SK-N-SH (cell line): ENCODE data around the gene TRAF2. TPM values are rescaled to one million over a fixed set of nuclear protein-coding genes. Genes with fewer than 3 reads are reported as not detected.
"Not testable (repeated sequence)": the region's sequence is repeated elsewhere in the genome, so short reads cannot be mapped to it uniquely, and the experiment has no call there.

Source experiments
- CTCF ChIA-PET: fragments of 300-600, 350-600 bp; formaldehyde crosslinking; extraction: SDS; loops from one replicate; lab custom pipeline; 2021; lab: Yijun Ruan, JAX
- POLR2A ChIA-PET: fragments of 350-600 bp; sonication (Branson Sonifier 250); formaldehyde crosslinking; extraction: SDS; loops from one replicate; lab custom pipeline; 2020; ENCODE audit warnings: antibody characterized with exemption, inconsistent platforms; lab: Yijun Ruan, JAX
- DNase-seq: peaks from one replicate; pipeline ENCODE4 v3.0.0; 2012
- H2AFZ ChIP-seq: fragments of 200-600 bp; sonication (generic); 2 replicates; pipeline ENCODE4 v1.8.1; 2016; ENCODE audit warnings: antibody characterized with exemption, mild to moderate bottlenecking, low read depth
- H3F3A ChIP-seq: fragments of 200-600 bp; sonication (generic); replicated peaks from 2 replicates; pipeline ENCODE3; 2016; ENCODE audit warnings: antibody characterized with exemption, mild to moderate bottlenecking; ENCODE audit not compliant: insufficient read depth
- H3K27ac ChIP-seq, 2 experiments: fragments of 200-500 bp in 1 of 2; fragments of 200-600 bp in 1 of 2; sonication (Bioruptor generic) in 1 of 2; sonication (generic), shearing (Covaris generic) in 1 of 2; 2 replicates each; pipeline versions ENCODE4 v1.5.1 to v1.6.1; 2014 to 2016; ENCODE audit warnings: low read depth in 2 of 2, inconsistent platforms in 1 of 2, low read length in 1 of 2, mild to moderate bottlenecking in 1 of 2, mixed read lengths in 1 of 2
- H3K27me3 ChIP-seq: fragments of 200-600 bp; sonication (generic), shearing (Covaris generic); 2 replicates; pipeline ENCODE4 v1.6.1; 2016; ENCODE audit warnings: mixed run types; ENCODE audit not compliant: insufficient read depth
- H3K36me3 ChIP-seq, 2 experiments: fragments of 200-500 bp in 1 of 2; fragments of 200-600 bp in 1 of 2; sonication (Bioruptor generic) in 1 of 2; sonication (generic) in 1 of 2; replicated peaks in 1 of 2; 2 replicates each; pipeline versions ENCODE3 to v1.5.1; 2014 to 2016; ENCODE audit warnings: low read length in 1 of 2, mild to moderate bottlenecking in 1 of 2; ENCODE audit not compliant: insufficient read depth in 2 of 2, control insufficient read depth in 1 of 2
- H3K4me1 ChIP-seq, 2 experiments: fragments of 200-500 bp in 1 of 2; fragments of 200-600 bp in 1 of 2; sonication (Bioruptor generic) in 1 of 2; sonication (generic), shearing (Covaris generic) in 1 of 2; 2 replicates each; pipeline versions ENCODE4 v1.5.1 to v1.6.1; 2014 to 2016; ENCODE audit warnings: low read depth in 1 of 2, low read length in 1 of 2, mixed run types in 1 of 2; ENCODE audit not compliant: insufficient read depth in 2 of 2, control insufficient read depth in 1 of 2
- H3K4me2 ChIP-seq: fragments of 200-600 bp; sonication (generic), shearing (Covaris generic); 2 replicates; pipeline ENCODE4 v1.6.1; 2017; ENCODE audit warnings: mixed run types
- H3K4me3 ChIP-seq, 2 experiments: fragments of 200-500 bp in 1 of 2; fragments of 200-600 bp in 1 of 2; sonication (Bioruptor generic) in 1 of 2; sonication (generic), shearing (Covaris generic) in 1 of 2; 2 replicates each; pipeline versions ENCODE4 v1.5.1 to v1.8.1; 2014 to 2016; ENCODE audit warnings: low read depth in 2 of 2, inconsistent platforms in 1 of 2, low read length in 1 of 2, mild to moderate bottlenecking in 1 of 2, mixed read lengths in 1 of 2, moderate library complexity in 1 of 2
- H3K79me2 ChIP-seq: fragments of 200-600 bp; sonication (generic); 2 replicates; pipeline ENCODE4 v1.8.1; 2017; ENCODE audit warnings: mild to moderate bottlenecking; ENCODE audit not compliant: insufficient read depth
- H3K9ac ChIP-seq: fragments of 200-600 bp; sonication (generic); 2 replicates; pipeline ENCODE4 v1.6.1; 2017; ENCODE audit warnings: mixed run types
- H3K9me2 ChIP-seq: fragments of 200-600 bp; sonication (generic); 2 replicates; pipeline ENCODE4 v1.6.1; 2017; ENCODE audit warnings: mixed run types
- H3K9me3 ChIP-seq: fragments of 200-600 bp; sonication (generic); 2 replicates; pipeline ENCODE4 v1.6.1; 2017; ENCODE audit warnings: mixed run types, mild to moderate bottlenecking, moderate library complexity
- H4K20me1 ChIP-seq: fragments of 200-600 bp; sonication (generic); 2 replicates; pipeline ENCODE4 v1.6.1; 2017; ENCODE audit warnings: mild to moderate bottlenecking, mixed run types; ENCODE audit not compliant: insufficient read depth
- ELF1 ChIP-seq: IDR thresholded peaks from 2 replicates; pipeline ENCODE4 v1.4.0; 2012
- MXI1 ChIP-seq: IDR thresholded peaks from 2 replicates; pipeline ENCODE4 v1.6.1; 2012; ENCODE audit warnings: mild to moderate bottlenecking, low read depth, low read length, improper control_type of control experiment
- POLR2AphosphoS5 ChIP-seq: IDR thresholded peaks from 2 replicates; pipeline ENCODE4 v1.6.1; 2012; ENCODE audit warnings: low read depth, low read length
- RAD21 ChIP-seq: IDR thresholded peaks from 2 replicates; pipeline ENCODE4 v1.6.1; 2012; ENCODE audit warnings: mild to moderate bottlenecking, low read length
- TAF1 ChIP-seq: IDR thresholded peaks from 2 replicates; pipeline ENCODE4 v1.6.1; 2012; ENCODE audit warnings: low read depth, mild to moderate bottlenecking, low read length, moderate library complexity, borderline replicate concordance
- WGBS: methylation state at CpG from one replicate; pipeline ENCODE4 v1.1.6; 2017; ENCODE audit warnings: low lambda C conversion rate; 5-methylcytosine and 5-hydroxymethylcytosine counted together
- polyA plus RNA-seq, 3 experiments: library from polyadenylated mRNA; depleted of rRNA; stranded (reverse); fragments of >200 nt; gene quantifications; 2 replicates each; pipeline ENCODE4 v1.2.3, GENCODE V29; 2012
- TF ChIP-seq, protein P1 (sequence below): IDR thresholded peaks from 2 replicates; pipeline ENCODE4; 2012
- TF ChIP-seq, protein P2 (sequence below): IDR thresholded peaks from 2 replicates; pipeline ENCODE4 v1.4.0; 2012; ENCODE audit warnings: low read depth
- TF ChIP-seq, protein P3 (sequence below): fragments of 200-600 bp; sonication (generic); IDR thresholded peaks from 2 replicates; pipeline ENCODE4 v1.6.1; 2017; ENCODE audit warnings: antibody characterized with exemption, mild to moderate bottlenecking, moderate library complexity

Gene TRAF2
- polyA plus RNA-seq, 1 of the 3 experiments (the other 2 are of a cell fraction), result 15.4 TPM

DNA sequence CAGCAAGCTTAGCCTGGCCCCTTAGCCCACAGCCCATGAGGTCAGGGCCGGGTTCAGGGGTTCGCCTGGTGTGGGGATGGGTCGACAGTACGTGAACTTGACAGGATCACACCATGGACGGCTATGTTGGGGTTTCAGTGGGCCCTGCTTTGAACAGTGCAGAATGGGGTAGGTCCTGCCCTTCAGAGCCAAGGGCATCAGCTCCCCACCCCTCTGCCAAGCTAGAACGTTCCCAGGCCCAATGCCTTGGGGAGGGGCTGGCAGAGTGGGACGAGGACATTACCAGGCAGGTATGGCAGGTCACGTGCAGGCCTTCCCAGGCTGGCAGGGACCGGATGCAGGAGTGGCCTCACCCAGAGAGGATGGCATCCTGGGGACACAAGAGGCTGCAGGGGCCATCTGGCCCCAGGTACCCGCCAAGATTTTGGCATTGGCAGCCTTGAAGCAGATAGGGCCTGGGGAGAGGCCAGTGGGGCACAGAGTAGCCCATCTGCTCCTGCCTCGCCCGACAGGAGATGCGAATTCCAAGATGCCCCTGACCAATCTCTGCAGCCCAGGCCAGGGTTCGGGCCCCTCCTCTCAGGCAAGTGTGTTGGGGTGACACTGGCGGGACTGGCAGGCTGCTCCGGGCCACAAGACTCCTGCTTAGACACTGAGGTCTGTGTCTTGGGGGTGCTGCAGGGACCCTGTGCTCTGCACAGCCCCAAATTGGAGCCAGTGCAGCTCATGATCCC is 44.5 kb upstream of the TRAF2 start:
- H3K9ac ChIP-seq, H3K79me2 ChIP-seq, H3K9me3 ChIP-seq, DNase-seq, H3K27me3 ChIP-seq, H3K9me2 ChIP-seq, H2AFZ ChIP-seq: not testable (repeated sequence)
- H3K27ac ChIP-seq, result peak overlapping the region in 1 of 2 experiments; percentile 76; a peak in 2 of 4 replicates
- peak overlapping the region; percentile 66 to 85 for H3K4me3 ChIP-seq
- WGBS, result 7% methylated on average over 3 of the region's 16 CpGs
- peak overlapping the region; percentile 97 for H3K4me2 ChIP-seq
- peaks cover 10% of the 10 kb centered on the region; the same call in 1 of the 2 replicates for H4K20me1 ChIP-seq
- CTCF ChIA-PET, result interaction anchor here (0.6 to 4.7 kb wide), 26 partner anchors 10 to 264 kb away, joined by 3 to 36 read pairs (median 4); partner anchors contain the start of genes LCN8, RABL6 and TMEM141
- H3F3A ChIP-seq, result peaks cover 19% of the 10 kb centered on the region
- peaks cover 0 to 15% of the 10 kb centered on the region in 2 experiments for H3K36me3 ChIP-seq
- POLR2A ChIA-PET, result interaction anchor here (1.4 to 2.1 kb wide), 3 partner anchors 13 to 35 kb away, joined by 4 to 10 read pairs (median 4); partner anchors contain the start of gene RABL6
- peaks cover 24 to 29% of the 10 kb centered on the region in 2 experiments; a peak in 2 of 4 replicates for H3K4me1 ChIP-seq

- H3K27ac ChIP-seq, result peak within 1 kb of the TSS; percentile 22 to 78; a peak in 2 of 4 replicates
- POLR2A ChIA-PET, result interaction anchor here (1.4 to 2.1 kb wide), 3 partner anchors 14 to 36 kb away, joined by 4 to 10 read pairs (median 4); partner anchors contain the start of gene RABL6
- WGBS, result no CpG with 5 or more reads among the region's 27 CpGs
- H3K9me2 ChIP-seq, H2AFZ ChIP-seq, H3K27me3 ChIP-seq: not testable (repeated sequence)
- H3K4me1 ChIP-seq, result peaks cover 24 to 29% of the 10 kb centered on the region in 2 experiments; a peak in 2 of 4 replicates
- peaks cover 19% of the 10 kb centered on the region for H3F3A ChIP-seq
- peaks cover 0 to 15% of the 10 kb centered on the region in 2 experiments for H3K36me3 ChIP-seq
- DNase-seq, result peak; percentile 92
- peak within 1 kb of the TSS; percentile 66 to 85 for H3K4me3 ChIP-seq
- peak within 1 kb of the TSS; percentile 97 for H3K4me2 ChIP-seq
- peak within 1 kb of the TSS; percentile 52; the same call in 1 of the 2 replicates for H3K9ac ChIP-seq
- CTCF ChIA-PET, result interaction anchor here (0.6 to 4.7 kb wide), 37 partner anchors 11 to 389 kb away, joined by 3 to 36 read pairs (median 4); partner anchors contain the start of genes CCDC183, LCN8, MAN1B1 and RABL6
- peaks cover 10% of the 10 kb centered on the region; the same call in 1 of the 2 replicates for H4K20me1 ChIP-seq
- TF ChIP-seq, protein P1, sequence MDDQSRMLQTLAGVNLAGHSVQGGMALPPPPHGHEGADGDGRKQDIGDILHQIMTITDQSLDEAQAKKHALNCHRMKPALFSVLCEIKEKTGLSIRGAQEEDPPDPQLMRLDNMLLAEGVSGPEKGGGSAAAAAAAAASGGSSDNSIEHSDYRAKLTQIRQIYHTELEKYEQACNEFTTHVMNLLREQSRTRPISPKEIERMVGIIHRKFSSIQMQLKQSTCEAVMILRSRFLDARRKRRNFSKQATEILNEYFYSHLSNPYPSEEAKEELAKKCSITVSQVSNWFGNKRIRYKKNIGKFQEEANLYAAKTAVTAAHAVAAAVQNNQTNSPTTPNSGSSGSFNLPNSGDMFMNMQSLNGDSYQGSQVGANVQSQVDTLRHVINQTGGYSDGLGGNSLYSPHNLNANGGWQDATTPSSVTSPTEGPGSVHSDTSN, result peak; percentile 18; the same call in 1 of the 2 replicates
- TF ChIP-seq, protein P2, sequence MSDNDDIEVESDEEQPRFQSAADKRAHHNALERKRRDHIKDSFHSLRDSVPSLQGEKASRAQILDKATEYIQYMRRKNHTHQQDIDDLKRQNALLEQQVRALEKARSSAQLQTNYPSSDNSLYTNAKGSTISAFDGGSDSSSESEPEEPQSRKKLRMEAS, result peak; percentile 80
- TF ChIP-seq POLR2AphosphoS5, result peak; percentile 68
- peak; percentile 43 for TF ChIP-seq RAD21
- TF ChIP-seq ELF1, result peak; percentile 41; the same call in 1 of the 2 replicates
- TF ChIP-seq, protein P3, sequence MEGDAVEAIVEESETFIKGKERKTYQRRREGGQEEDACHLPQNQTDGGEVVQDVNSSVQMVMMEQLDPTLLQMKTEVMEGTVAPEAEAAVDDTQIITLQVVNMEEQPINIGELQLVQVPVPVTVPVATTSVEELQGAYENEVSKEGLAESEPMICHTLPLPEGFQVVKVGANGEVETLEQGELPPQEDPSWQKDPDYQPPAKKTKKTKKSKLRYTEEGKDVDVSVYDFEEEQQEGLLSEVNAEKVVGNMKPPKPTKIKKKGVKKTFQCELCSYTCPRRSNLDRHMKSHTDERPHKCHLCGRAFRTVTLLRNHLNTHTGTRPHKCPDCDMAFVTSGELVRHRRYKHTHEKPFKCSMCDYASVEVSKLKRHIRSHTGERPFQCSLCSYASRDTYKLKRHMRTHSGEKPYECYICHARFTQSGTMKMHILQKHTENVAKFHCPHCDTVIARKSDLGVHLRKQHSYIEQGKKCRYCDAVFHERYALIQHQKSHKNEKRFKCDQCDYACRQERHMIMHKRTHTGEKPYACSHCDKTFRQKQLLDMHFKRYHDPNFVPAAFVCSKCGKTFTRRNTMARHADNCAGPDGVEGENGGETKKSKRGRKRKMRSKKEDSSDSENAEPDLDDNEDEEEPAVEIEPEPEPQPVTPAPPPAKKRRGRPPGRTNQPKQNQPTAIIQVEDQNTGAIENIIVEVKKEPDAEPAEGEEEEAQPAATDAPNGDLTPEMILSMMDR, result peak; percentile 79
- 0 out of 2 replicates have a peak, but pooled peaks have one; percentile 34 for TF ChIP-seq MXI1
- 0 out of 2 replicates have a peak, but pooled peaks have one; percentile 8 for TF ChIP-seq TAF1
- TF ChIP-seq, all 33 proteins: peak for 8; not testable (repeated sequence) for 25
- H3K79me2 ChIP-seq, H3K9me3 ChIP-seq: not testable (repeated sequence)
Observed at GRCh38 chr9:136842380-136842948, 43.9 kb upstream of the TRAF2 start, which contains the start of gene AJM1. Gene AJM1 (plus strand): TSS chr9:136842478. CDS start chr9:136844415, 1,937 bp downstream.

- ChIA-PET CTCF (interaction anchor here (0.7 to 4.7 kb wide), 32 partner anchors 11 to 390 kb away, joined by 3 to 36 read pairs (median 4); partner anchors contain the start of genes LCN8, MAN1B1, RABL6 and TMEM141), POLR2A (interaction anchor here (1.5 kb wide), 1 partner anchor 15 kb away, joined by 4 read pairs; no protein-coding TSS in a partner anchor)
- H3K4me1 ChIP-seq, result peaks cover 24 to 29% of the 10 kb centered on the region in 2 experiments; a peak in 2 of 4 replicates
- H3K27ac ChIP-seq, result peak overlapping the region in 1 of 2 experiments; percentile 39; a peak in 1 of 4 replicates
- peaks cover 0 to 15% of the 10 kb centered on the region in 2 experiments for H3K36me3 ChIP-seq
- H3F3A ChIP-seq, result peaks cover 19% of the 10 kb centered on the region
- WGBS, result 62% methylated on average over 11 of the region's 21 CpGs
- H3K9me3 ChIP-seq, DNase-seq, H2AFZ ChIP-seq, H3K27me3 ChIP-seq, H3K79me2 ChIP-seq, H3K9me2 ChIP-seq: not testable (repeated sequence)
- peak overlapping the region; percentile 16 to 66; a peak in 3 of 4 replicates for H3K4me3 ChIP-seq
- 0 out of 2 replicates have a peak overlapping the region, but pooled peaks have one; percentile 21 for H3K9ac ChIP-seq
- peaks cover 10% of the 10 kb centered on the region; the same call in 1 of the 2 replicates for H4K20me1 ChIP-seq
- peak overlapping the region; percentile 78 for H3K4me2 ChIP-seq
Observed at GRCh38 chr9:136843159-136843800, 43.0 kb upstream of the TRAF2 start.
